GDM1 (cell line): Measurements from ENCODE around the gene FOXO4.

ENCODE experiments used
- DNase-seq: peaks from one replicate; lab custom pipeline; 2025; lab: John Stamatoyannopoulos, UW

FOXO4 gene

GRCh38 chrX:71143508-71143907 lies 47.9 kb downstream of the FOXO4 start:
- DNase-seq, result no peak

- no peak for DNase-seq
These were observed 49.0 kb downstream of the FOXO4 start, which contains the start of gene NLGN3 for GRCh38 chrX:71144651-71145050. Gene NLGN3 (plus strand): TSS chrX:71144841. CDS start chrX:71147750, 2,909 bp downstream.

GRCh38 chrX:71147496-71148277 lies 52.0 kb downstream of the FOXO4 start:
- DNase-seq, result no peak

GRCh38 chrX:71148278-71148663 lies 52.6 kb downstream of the FOXO4 start:
- no peak for DNase-seq

GRCh38 chrX:71151366-71151765 lies 55.7 kb downstream of the FOXO4 start:
- DNase-seq, result no peak
